ENCODE data around the gene ANKRD30A.
A peak's percentile ranks its signal among the peaks of the same experiment; 100 is the strongest.
"Not testable (repeated sequence)": the region's sequence is repeated elsewhere in the genome, so short reads cannot be mapped to it uniquely, and the experiment has no call there.

The ANKRD30A gene

GRCh38 chr10:37125191-37125732, at the start of gene ANKRD30A:
Gene ANKRD30A, plus strand, starts transcription at chr10:37125598. Its CDS starts 190 bp downstream, at chr10:37125788.
- DNase-seq, result no peak

- DNase-seq, result not testable (repeated sequence)
Observed at GRCh38 chr10:37076083-37076482, 49.3 kb upstream of the ANKRD30A start.

GRCh38 chr10:37095792-37096573, 29.4 kb upstream of the ANKRD30A start:
- no peak for DNase-seq

DNA sequence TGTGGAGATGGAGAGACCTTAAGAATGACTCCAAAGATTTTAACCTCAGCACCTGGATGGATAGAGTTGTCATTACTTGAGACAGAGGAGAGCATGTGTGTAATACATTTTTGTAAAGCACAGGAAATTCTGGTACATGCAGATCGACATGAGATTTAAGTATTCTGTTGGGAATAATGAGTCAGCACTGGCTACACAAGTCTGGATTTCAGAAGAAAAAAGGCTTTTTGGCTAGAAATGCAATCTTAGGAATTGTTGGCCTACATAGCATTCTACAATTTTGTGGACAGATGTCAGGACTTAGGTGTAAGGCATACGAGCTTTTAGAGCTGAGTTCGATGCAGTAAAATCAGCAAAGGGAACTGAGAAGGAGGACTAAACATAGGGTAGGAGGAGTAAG, 24.1 kb upstream of the ANKRD30A start:
- DNase-seq, result no peak

DNA sequence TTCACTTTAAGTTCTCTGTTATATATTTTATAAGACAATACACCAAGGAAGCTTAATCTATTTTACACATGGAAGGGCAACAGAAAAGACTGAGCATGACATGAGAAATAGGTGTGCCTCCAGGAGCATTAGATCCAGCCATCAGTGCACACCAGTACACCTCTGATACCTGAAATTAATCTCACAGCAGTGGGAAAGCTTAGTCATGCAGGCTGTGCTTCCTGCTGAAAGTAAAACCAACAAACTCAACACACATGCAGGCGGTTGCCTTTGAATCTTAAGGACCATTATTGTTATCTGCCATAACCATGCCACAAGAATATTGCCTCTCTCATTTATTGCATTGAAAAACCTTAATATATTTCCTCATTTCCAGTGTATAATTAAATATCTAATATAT, 16.4 kb upstream of the ANKRD30A start:
- DNase-seq, result no peak

- no peak for DNase-seq
Observed at GRCh38 chr10:37124532-37124931, 866 bp upstream of the ANKRD30A start.

GRCh38 chr10:37125921-37126320, 523 bp downstream of the ANKRD30A start:
- no peak for DNase-seq

DNA sequence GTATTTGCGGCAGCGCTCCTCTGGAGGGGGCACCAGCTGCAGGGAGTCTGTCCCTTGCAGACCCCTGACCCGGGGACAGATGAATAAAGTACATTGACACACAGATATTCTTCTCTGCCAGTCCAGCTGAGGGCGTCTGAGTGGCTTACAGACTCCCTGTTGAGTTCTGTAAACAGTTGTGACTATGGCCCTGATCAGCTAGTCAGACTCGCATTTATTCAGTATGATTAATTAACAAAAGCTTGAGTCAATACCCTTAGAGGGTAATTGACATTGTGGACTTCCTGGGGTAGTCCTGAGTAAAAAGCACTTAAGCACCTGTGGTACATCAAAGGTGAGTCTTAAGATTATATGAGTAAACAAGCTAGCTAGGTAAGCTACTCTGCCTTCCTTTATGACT, 21.0 kb downstream of the ANKRD30A start:
- DNase-seq, result no peak

GRCh38 chr10:37162430-37162829, 37.0 kb downstream of the ANKRD30A start:
- DNase-seq, result not testable (repeated sequence)

- DNase-seq, result not testable (repeated sequence)
Observed at GRCh38 chr10:37171945-37172344, 46.5 kb downstream of the ANKRD30A start.

- not testable (repeated sequence) for DNase-seq
Observed at GRCh38 chr10:37178296-37178695, 52.9 kb downstream of the ANKRD30A start.

GRCh38 chr10:37182719-37183118, 57.3 kb downstream of the ANKRD30A start:
- DNase-seq, result not testable (repeated sequence)

GRCh38 chr10:37206132-37206531, 80.7 kb downstream of the ANKRD30A start:
- no peak for DNase-seq

DNA sequence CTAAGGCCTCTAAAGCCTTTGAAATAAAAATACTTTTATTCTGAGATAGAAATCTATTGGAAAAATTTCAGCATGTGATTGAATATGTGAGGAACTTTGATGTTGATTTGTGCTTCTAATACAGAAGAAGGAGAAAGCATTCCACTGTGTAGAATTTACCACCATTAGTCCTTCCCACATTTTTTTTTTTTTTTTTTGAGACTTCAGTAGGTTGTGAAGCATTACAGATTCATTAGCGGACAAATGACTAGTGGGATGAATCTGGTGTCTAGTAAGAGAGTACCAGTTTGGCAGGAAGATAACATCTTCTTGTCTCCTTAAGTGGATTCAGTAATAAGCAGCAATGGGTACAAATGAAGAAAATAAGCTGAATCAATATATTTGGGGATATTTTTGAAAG, 95.5 kb downstream of the ANKRD30A start:
- no peak for DNase-seq

GRCh38 chr10:37222046-37222445, 96.6 kb downstream of the ANKRD30A start:
- no peak for DNase-seq

DNA sequence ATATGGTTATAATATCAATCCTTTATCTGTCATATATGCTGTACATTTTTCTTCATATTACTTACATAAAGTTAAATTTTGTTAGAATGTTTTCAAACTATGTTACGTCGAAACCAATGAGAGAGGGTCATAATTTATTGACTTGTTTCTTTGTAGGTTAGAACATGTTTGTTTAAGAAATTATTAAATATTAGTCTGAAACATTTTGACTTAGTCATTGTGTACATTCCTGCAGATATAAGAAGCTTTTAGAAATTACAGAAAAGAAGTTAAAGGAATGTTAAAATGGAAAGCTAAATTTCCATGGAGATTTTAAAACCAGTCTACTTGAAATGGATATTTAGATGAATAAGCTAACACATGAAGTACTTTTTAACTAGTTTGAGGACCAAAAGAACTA, 99.8 kb downstream of the ANKRD30A start:
- DNase-seq, result no peak

- DNase-seq, result no peak
Observed at GRCh38 chr10:37226524-37226923, 101.1 kb downstream of the ANKRD30A start.

- no peak for DNase-seq
Observed at GRCh38 chr10:37234692-37235091, 109.3 kb downstream of the ANKRD30A start.

DNA sequence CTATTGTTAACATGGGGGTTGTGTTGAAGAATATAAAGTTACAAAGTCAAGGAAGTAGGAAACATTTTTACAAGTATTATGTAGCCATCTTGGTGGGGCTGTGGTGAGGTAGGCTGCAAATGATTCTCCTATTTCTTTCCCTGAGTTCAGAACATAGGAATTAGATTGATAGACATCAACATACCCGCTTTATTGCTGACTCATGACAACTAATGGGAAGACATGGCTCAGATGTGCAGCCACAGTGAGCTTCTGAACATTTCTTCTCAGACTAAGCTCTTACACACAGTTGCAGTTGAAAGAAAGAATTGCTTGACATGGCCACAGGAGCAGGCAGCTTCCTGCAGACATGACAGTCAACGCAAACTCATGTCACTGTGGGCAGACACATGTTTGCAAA, 110.7 kb downstream of the ANKRD30A start:
- DNase-seq, result no peak

GRCh38 chr10:37240223-37240622, 114.8 kb downstream of the ANKRD30A start:
- no peak for DNase-seq

GRCh38 chr10:37246637-37247036, 121.2 kb downstream of the ANKRD30A start:
- no peak for DNase-seq

GRCh38 chr10:37255837-37256236, 130.4 kb downstream of the ANKRD30A start:
- DNase-seq, result not testable (repeated sequence)

- peak; percentile 19 for DNase-seq
Observed at GRCh38 chr10:37263304-37263703, 137.9 kb downstream of the ANKRD30A start.

GRCh38 chr10:37268266-37268665, 142.9 kb downstream of the ANKRD30A start:
- DNase-seq, result no peak
